D341Med (cell line): ENCODE measurements around the gene TEX12.
"Not testable (repeated sequence)": the region's sequence is repeated elsewhere in the genome, so short reads cannot be mapped to it uniquely, and the experiment has no call there.

ENCODE experiments used
- DNase-seq: peaks from one replicate; pipeline ENCODE4 v3.0.0; 2012; ENCODE audit warnings: low spot score

TEX12 gene

DNA sequence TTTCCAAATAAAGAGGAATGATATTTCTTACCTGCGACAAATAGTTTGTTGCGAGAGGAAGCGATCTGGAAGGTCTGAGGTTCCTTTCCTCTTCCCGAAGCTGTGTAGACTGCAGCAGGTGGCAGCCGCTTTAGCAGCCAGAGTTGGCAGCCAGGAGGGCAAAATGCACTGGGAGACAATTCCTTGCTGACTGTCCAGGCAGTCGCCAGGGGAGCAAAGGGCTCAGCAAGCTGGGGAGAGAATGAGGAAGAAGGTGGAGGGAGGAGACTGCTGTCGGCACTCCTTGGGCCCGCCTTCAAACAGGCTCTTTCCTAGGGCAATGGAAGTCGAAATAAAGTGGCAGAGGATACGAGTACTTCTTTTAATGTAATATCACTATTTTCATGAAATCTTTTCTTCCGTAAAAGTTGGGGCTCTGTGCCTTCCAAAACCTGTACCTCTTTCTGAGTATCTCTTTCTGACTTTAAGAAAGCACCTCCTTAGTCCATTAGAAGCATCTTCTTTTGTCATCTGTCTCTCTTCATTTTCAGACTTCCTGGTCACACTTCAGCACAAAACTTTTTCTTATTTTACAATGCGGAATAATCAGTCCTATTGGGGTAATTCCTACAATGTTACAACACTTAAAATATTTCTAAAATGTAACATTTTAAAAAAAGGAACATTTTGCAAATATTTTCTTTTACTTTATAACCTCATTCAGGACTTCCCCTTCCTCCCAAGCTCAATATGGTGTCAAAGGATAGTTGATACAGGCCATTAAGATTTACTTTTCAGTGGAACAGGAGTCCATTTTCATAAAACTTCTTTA, 3.1 kb upstream of the TEX12 start, which contains the start of gene IL18:
Gene IL18 (minus strand): TSS at position 220 of the 811 bp plus-strand sequence. CDS start 9,041 bp downstream, outside the sequence.
- no peak for DNase-seq

- DNase-seq, result no peak
These were observed 2.1 kb upstream of the TEX12 start for GRCh38 chr11:112165049-112165448.

DNA sequence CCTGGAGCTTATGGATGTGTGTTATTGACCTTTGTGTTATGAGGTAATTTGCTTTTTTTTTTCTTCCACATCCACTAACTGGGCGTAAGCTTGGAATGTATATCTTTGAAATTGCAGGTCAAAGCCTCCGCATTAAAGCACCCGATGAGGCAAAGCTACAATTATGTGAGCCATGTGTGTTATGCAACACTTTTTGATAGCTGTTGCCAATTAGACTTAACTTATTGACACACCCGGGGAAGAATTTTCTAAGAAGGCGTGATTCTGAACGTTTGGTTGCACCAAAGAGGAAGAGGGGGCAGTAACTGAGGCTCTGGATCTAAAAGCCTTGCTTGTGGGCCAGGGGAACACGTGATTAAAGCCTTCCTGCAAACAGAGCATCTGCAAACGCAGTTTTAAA, 610 bp upstream of the TEX12 start:
- DNase-seq, result no peak

DNA sequence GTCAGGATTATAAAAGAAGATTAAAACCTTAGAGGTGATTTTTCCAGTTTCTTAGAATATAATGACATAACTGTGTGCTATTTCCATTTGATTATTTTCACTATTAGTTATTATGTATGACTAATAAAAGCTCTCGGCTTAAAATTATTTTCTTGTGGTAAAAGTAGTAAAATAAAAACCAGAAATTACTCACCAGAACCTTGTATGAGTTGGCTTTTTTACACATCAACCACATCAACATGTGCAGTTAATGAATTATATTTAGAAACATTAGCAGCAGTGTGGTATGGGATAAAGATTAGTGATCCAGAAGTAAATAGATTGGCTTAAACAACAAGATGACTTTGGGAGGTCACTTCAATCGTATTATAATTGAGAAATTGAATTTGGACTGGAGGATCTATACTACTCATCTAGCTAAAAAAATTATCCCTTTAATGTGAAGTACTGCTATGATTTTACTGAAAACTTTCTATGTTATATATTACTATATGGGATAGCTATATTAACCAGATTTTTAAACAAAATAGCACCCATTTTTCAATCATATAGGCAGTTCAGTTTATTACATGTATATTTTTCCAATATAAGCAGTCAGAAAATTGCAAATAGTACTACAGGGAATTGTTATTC, 5.3 kb downstream of the TEX12 start:
- DNase-seq, result no peak

DNA sequence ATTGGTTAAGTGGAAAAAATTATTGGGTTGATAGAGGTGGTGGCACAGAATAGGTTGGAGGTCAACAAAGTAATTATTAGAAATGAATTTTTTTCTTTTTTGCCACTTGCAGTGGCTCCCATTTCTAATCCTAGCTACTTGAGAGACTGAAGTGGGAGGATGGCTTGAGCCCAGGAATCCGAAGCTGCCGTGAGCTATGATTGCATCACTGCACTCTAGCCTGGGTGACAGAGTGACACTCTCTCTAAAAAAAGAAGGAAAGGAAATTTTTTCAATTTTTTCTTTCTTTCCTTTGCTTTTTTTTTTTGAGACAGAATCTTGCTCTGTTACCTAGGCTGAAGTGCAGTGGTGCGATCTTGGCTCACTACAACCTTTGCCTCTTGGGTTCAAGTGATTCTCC, 6.0 kb downstream of the TEX12 start:
- DNase-seq, result no peak

- peak; percentile 27 for DNase-seq
These were observed 7.8 kb downstream of the TEX12 start, which contains the start of gene BCO2 for GRCh38 chr11:112174789-112175598. Gene BCO2, plus strand, starts transcription at chr11:112175512. Its CDS starts 90 bp downstream, at chr11:112175602.

DNA sequence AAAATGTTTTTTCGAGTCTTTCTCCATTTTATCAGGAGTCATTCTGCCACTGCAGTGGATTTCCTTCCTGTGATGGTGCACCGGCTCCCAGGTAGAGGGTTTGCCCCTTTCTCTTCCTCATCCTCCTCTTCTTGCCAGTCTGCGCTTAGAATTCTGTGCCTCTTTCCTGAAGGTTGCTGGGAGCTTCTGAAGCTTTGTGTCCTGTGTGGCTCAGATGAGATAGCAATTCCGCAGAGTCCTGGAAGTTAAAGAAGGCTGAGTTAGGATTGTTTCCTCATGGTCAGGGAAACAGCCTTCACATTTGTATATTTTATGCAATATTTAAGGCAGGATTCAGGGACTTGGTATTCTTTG, 8.4 kb downstream of the TEX12 start:
- DNase-seq, result no peak

DNA sequence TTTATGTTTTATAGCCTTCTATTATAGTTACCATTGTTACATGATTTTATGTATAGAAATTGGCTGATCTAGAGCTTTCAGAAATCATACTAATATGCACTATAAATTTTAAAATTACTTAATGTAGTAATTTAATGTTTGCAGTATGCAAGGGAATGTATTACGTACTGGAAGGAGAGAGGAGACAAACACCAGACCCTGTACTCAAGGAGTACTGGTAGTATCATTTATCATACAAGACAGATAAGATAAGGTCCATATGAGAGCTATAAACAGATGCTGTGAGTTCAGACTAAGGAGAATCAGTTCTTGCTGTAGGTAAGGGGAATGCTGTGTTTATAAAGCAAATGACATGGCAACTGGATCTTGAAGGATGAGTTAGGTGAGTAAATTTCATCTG, 8.9 kb downstream of the TEX12 start:
- DNase-seq, result no peak

DNA sequence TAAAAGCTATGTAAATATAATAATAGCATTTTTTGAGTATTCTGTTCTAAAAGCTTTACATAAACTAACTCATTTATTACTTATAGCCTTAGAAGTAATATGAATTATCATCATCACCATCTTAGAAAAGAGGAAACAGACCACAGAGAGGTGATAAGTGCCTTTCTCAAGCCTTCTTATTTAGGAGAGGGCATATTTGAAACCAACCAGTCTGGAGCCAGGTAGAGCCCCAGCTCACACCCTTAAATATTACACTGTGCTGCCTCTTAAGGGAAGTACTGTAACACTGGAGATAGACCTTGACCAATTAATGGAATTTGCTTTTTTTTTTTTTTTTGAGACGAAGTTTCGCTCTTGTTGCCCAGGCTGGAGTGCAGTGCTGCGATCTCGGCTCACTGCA, 10.4 kb downstream of the TEX12 start:
- DNase-seq, result no peak

- DNase-seq, result no peak
These were observed 11.3 kb downstream of the TEX12 start for GRCh38 chr11:112178428-112178827.

DNA sequence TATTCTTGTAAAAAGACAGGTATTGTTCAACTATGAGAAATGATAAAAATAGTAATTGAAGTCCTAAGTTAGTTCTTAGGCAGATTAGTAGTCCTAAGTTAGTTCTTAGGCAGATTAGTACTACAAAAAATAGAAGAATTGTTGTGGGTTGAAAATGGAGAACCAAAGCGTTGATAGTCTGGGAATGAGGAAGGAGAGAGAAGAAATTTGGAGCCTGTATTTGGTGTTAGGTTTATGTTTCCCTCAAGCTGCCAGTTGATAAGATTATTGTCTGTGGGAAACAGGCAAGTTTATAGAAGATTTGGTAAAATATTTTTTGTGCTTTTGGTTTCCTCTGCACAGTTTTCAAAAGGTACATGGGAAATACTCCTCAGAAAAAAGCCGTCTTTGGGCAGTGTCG, 11.8 kb downstream of the TEX12 start:
- no peak for DNase-seq

- DNase-seq, result no peak
These were observed 12.4 kb downstream of the TEX12 start for GRCh38 chr11:112179601-112180000.

- no peak for DNase-seq
These were observed 15.7 kb downstream of the TEX12 start for GRCh38 chr11:112182867-112183266.

DNA sequence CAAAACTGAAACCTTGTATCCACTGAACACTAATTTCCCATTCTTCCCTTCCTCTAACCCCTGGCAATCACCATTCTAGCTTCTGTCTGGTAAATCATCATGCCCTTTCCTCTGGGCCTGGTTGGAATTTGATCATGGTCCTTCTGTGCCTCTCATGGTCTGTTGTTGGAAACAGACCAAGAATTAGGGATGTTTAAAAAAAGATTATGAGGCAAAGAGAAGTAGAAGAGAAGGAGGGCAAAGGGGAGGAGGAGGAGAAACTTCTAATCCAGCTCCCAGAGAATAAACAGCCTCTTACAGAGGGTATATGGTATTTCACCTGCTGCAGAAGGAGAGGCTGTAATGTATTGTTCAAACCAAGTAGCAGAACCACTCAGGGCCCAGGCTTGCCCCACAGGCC, 18.7 kb downstream of the TEX12 start:
- no peak for DNase-seq

DNA sequence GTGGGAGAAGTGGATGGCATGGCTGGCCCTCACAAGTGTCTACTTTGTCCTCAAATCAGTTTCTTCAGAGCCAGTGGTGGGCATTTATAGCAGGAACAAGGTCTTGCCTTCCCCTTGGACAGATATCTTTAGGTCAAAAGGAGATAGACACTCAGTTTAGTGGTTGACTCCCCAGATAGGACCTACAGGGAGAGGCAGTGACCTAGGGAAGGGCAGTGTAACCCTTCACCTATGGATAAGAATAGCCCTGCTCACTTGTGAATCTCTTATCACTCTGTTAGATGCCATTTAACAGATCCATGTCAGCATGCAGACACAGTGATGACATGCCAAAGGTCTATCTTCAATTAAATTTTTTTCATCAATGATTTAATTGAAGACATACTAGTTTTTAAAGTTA, 19.1 kb downstream of the TEX12 start:
- DNase-seq, result no peak

- DNase-seq, result not testable (repeated sequence)
These were observed 27.9 kb downstream of the TEX12 start for GRCh38 chr11:112195113-112195512.

DNA sequence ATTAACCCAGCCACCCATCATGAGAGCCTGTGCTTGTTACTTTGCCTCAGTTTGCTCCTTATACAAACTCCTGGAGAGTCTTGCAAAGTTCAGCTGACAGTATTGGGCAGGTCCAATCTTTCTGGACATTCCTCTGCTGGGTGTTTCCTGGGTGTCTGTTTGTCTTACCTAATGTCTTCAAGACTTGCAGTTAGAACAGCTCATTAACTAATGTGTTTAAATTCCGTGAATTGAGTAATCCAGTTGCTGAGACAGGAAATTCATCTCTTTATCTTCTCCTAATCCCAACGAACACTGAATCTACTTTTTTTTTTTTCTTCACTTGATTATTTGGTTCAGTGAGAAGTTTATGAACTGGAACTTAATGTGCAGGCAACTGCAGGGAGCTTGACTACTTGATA, 28.8 kb downstream of the TEX12 start:
- no peak for DNase-seq

DNA sequence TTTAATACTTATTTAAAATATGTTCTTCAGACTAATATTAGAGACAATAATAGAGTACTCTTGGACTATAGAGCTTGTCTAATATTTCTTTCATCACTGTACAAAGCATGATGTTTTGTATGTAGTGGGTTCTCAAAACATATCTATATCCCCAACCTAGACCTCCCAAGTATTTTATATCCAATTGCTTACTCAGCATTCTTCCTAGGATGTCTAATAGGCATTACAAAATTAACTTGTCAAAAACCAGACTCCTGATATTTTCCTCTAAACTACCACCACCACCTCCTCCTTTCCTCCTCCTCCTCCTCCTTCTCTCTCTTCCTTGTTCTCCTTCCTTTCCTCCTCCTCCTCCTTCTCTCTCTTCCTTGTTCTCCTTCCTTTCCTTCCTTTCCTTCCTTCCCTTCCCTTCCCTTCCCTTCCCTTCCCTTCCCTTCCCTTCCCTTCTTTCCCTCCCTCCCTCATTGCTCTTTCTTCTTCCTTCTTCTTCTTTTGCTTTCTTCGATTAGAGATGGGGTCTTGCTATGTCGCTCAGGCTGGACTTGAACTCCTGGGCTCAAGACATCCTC, 29.4 kb downstream of the TEX12 start:
- no peak for DNase-seq

DNA sequence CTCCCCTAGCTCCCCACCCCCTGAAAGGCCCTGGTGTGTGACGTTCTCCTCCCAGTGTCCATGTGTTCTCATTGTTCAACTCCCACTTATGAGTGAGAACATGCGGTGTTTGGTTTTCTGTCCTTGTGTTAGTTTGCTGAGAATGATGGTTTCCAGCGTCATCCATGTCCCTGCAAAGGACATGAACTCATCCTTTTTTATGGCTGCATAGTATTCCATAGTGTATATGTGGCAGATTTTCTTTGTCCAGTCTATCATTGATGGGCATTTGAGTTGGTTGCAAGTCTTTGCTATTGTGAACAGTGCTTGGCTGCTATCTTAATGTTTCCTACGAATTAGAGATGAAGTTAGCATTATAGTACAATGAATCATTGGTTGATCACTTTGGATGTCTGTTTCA, 31.9 kb downstream of the TEX12 start:
- not testable (repeated sequence) for DNase-seq

- DNase-seq, result no peak
These were observed 33.1 kb downstream of the TEX12 start for GRCh38 chr11:112200252-112200651.

GRCh38 chr11:112206071-112206470, 38.9 kb downstream of the TEX12 start:
- DNase-seq, result no peak

GRCh38 chr11:112210890-112211289, 43.7 kb downstream of the TEX12 start:
- no peak for DNase-seq
